ENCODE data around the gene SPNS2. TPM values are rescaled to one million over a fixed set of nuclear protein-coding genes. Genes with fewer than 3 reads are reported as not detected.

SPNS2 gene
- total and polyA plus RNA-seq, 4 donors = 4.0 to 9.0 (median 5.2) TPM

- Histone ChIP-seq H3K9ac (ENCODE audit: low read depth in 1 of 2, low read length in 2 of 2) (no peak overlapping the region), H3K4me1 (ENCODE audit: control insufficient read depth in 4 of 4, insufficient read depth in 4 of 4, low read length in 3 of 4) (peaks cover 0 to 16% (median 0%) of the 10 kb centered on the region in 4 donors), H3K27ac (ENCODE audit: low read depth in 1 of 2, low read length in 2 of 2) (no peak overlapping the region), H3K9me3 (ENCODE audit: control insufficient read depth in 4 of 4, low read length in 3 of 4) (no peaks in the 10 kb centered on the region), H3K4me3 (ENCODE audit: low read depth in 1 of 3, low read length in 3 of 3) (no peak overlapping the region), H3K36me3 (ENCODE audit: control insufficient read depth in 4 of 4, insufficient read depth in 3 of 4, low read depth in 1 of 4, low read length in 3 of 4) (peaks cover 8 to 66% (median 24%) of the 10 kb centered on the region in 4 donors), H3K27me3 (ENCODE audit: control insufficient read depth in 4 of 4, insufficient read depth in 4 of 4, low read length in 3 of 4) (no peaks in the 10 kb centered on the region)
- no peak for DNase-seq (ENCODE audit: low spot score)
- 80% methylated on average over 15 of the region's 15 CpGs for WGBS
- TF ChIP-seq SP1 (IDR thresholded peaks at IDR 0.05) (no peak), REST (IDR thresholded peaks at IDR 0.05) (no peak)
- TF ChIP-seq, protein P1, sequence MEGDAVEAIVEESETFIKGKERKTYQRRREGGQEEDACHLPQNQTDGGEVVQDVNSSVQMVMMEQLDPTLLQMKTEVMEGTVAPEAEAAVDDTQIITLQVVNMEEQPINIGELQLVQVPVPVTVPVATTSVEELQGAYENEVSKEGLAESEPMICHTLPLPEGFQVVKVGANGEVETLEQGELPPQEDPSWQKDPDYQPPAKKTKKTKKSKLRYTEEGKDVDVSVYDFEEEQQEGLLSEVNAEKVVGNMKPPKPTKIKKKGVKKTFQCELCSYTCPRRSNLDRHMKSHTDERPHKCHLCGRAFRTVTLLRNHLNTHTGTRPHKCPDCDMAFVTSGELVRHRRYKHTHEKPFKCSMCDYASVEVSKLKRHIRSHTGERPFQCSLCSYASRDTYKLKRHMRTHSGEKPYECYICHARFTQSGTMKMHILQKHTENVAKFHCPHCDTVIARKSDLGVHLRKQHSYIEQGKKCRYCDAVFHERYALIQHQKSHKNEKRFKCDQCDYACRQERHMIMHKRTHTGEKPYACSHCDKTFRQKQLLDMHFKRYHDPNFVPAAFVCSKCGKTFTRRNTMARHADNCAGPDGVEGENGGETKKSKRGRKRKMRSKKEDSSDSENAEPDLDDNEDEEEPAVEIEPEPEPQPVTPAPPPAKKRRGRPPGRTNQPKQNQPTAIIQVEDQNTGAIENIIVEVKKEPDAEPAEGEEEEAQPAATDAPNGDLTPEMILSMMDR (IDR thresholded peaks at IDR 0.05; ENCODE audit: low read depth, low read length, missing input control) = no peak
These were observed 42.1 kb downstream of the SPNS2 start for GRCh38 chr17:4540687-4541327.

DNA sequence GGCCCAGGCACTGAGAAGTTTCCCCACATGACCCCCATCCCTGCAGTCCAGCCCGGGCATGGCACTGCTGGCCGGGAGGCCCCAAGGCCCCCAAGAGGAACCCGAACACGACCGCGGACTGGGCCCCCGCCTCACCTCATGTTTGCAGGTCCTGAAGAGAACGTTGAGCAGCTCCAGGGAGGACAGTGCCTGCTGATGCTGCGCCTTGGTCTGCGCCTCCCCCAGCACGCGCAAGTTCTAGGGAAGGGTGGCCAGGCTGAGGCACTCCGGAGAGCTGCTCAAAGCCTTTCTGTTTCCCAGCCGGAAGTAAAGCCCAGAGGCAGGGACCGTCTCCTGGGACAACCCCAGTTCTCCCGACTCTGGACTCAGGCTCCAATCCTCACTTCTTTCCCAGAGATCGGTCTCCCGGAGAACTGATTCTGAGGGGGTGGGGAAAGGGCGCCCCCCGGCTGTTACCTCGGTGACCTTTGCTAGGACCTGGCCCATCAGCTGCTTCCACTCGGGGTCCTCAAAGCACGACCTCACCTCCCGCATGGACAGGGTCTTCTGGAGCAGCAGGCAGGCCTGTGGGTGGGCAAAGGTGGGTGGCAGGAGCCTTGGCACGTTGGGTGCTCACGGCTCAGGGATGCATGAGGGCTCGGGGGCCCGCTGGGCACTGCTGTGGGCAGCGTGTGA is 42.8 kb downstream of the SPNS2 start:
- peaks cover 8 to 68% (median 24%) of the 10 kb centered on the region in 4 donors for H3K36me3 ChIP-seq (ENCODE audit: control insufficient read depth in 4 of 4, insufficient read depth in 3 of 4, low read depth in 1 of 4, low read length in 3 of 4)
- WGBS = 87% methylated on average over 29 of the region's 29 CpGs
- TF ChIP-seq GABPA (IDR thresholded peaks at IDR 0.05 in 1 of 2, conservative IDR thresholded peaks at IDR 0.05 in 1 of 2) (no peak), RXRA (IDR thresholded peaks at IDR 0.05) (no peak), ZBTB33 (IDR thresholded peaks at IDR 0.05) (no peak), RAD21 (IDR thresholded peaks at IDR 0.05) (no peak), YY1 (IDR thresholded peaks at IDR 0.05) (no peak), SP1 (IDR thresholded peaks at IDR 0.05) (no peak), EGR1 (IDR thresholded peaks at IDR 0.05; ENCODE audit: low read depth in 2 of 2) (no peak), JUND (IDR thresholded peaks at IDR 0.05) (no peak), FOXA1 (IDR thresholded peaks at IDR 0.05) (no peak), MAX (IDR thresholded peaks at IDR 0.05) (no peak), TAF1 (conservative IDR thresholded peaks at IDR 0.05) (no peak), REST (IDR thresholded peaks at IDR 0.05) (no peak), NR2F2 (IDR thresholded peaks at IDR 0.05) (no peak), HNF4G (IDR thresholded peaks at IDR 0.05) (no peak)
- TF ChIP-seq, protein P2, sequence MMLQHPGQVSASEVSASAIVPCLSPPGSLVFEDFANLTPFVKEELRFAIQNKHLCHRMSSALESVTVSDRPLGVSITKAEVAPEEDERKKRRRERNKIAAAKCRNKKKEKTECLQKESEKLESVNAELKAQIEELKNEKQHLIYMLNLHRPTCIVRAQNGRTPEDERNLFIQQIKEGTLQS (IDR thresholded peaks at IDR 0.05) = no peak
- TF ChIP-seq, protein P1 (IDR thresholded peaks at IDR 0.05; ENCODE audit: low read depth, low read length, missing input control) = no peak

More for the DNA sequence above, 42.8 kb downstream of the SPNS2 start:
- H3K4me1 ChIP-seq (ENCODE audit: control insufficient read depth in 4 of 4, insufficient read depth in 4 of 4, low read length in 3 of 4) = peaks cover 0 to 16% (median 0%) of the 10 kb centered on the region in 4 donors
- H3K27ac ChIP-seq (ENCODE audit: low read depth in 1 of 2, low read length in 2 of 2) = no peak overlapping the region
- no peak overlapping the region for H3K4me3 ChIP-seq (ENCODE audit: low read depth in 1 of 3, low read length in 3 of 3)
- no peak for DNase-seq (ENCODE audit: low spot score)
- no peaks in the 10 kb centered on the region for H3K27me3 ChIP-seq (ENCODE audit: control insufficient read depth in 4 of 4, insufficient read depth in 4 of 4, low read length in 3 of 4)
- no peaks in the 10 kb centered on the region for H3K9me3 ChIP-seq (ENCODE audit: control insufficient read depth in 4 of 4, low read length in 3 of 4)
- no peak overlapping the region for H3K9ac ChIP-seq (ENCODE audit: low read depth in 1 of 2, low read length in 2 of 2)

All from liver (tissue), 9 donors.